Liver (tissue), 9 donors: ENCODE data around the gene ADAM10. TPM values are rescaled to one million over a fixed set of nuclear protein-coding genes. Genes with fewer than 3 reads are reported as not detected.

ENCODE experiments used
- DNase-seq: peaks from one replicate; pipeline ENCODE4 v3.0.0-alpha.2; 2017; ENCODE audit warnings: low spot score
- H3K27ac ChIP-seq, 2 donors: one replicate each; pipeline ENCODE4 v1.7.0; 2013; ENCODE audit warnings: inconsistent platforms in 2 of 2, low read length in 2 of 2, control low read depth in 1 of 2, low read depth in 1 of 2, mild to moderate bottlenecking in 1 of 2
- H3K27me3 ChIP-seq, 4 donors: one replicate each; pipeline versions ENCODE4 v1.6.1 to v1.7.0; 2013; ENCODE audit warnings: low read length in 3 of 4, inconsistent platforms in 1 of 4, mild to moderate bottlenecking in 1 of 4, moderate library complexity in 1 of 4; ENCODE audit not compliant: control insufficient read depth in 4 of 4, insufficient read depth in 4 of 4
- H3K36me3 ChIP-seq, 4 donors: one replicate each; pipeline versions ENCODE4 v1.6.1 to v1.7.0; 2013; ENCODE audit warnings: low read length in 3 of 4, mild to moderate bottlenecking in 3 of 4, low read depth in 1 of 4, moderate library complexity in 1 of 4; ENCODE audit not compliant: control insufficient read depth in 4 of 4, insufficient read depth in 3 of 4
- H3K4me1 ChIP-seq, 4 donors: one replicate each; pipeline versions ENCODE4 v1.6.1 to v1.7.0; 2013; ENCODE audit warnings: low read length in 3 of 4, mild to moderate bottlenecking in 3 of 4, moderate library complexity in 1 of 4; ENCODE audit not compliant: control insufficient read depth in 4 of 4, insufficient read depth in 4 of 4
- H3K4me3 ChIP-seq, 3 donors: one replicate each; pipeline versions ENCODE4 v1.6.1 to v1.7.0; 2013; ENCODE audit warnings: low read length in 3 of 3, control low read depth in 1 of 3, low read depth in 1 of 3, mild to moderate bottlenecking in 1 of 3
- H3K9ac ChIP-seq, 2 donors: one replicate each; pipeline ENCODE4 v1.7.0; 2013; ENCODE audit warnings: low read length in 2 of 2, mild to moderate bottlenecking in 2 of 2, moderate library complexity in 2 of 2, control low read depth in 1 of 2, low read depth in 1 of 2
- H3K9me3 ChIP-seq, 4 donors: one replicate each; pipeline versions ENCODE4 v1.6.1 to v1.7.0; 2013; ENCODE audit warnings: low read length in 3 of 4; ENCODE audit not compliant: control insufficient read depth in 4 of 4
- ATF3 ChIP-seq: IDR thresholded peaks from 2 replicates; pipeline ENCODE4 v1.6.1; 2016; ENCODE audit warnings: antibody characterized with exemption
- CTCF ChIP-seq: fragments of 150-350 bp; IDR thresholded peaks from 2 replicates; pipeline ENCODE4 v1.5.1; 2017; ENCODE audit warnings: improper control_type of control experiment, low read depth, low read length; ENCODE audit not compliant: missing input control
- FOXA1 ChIP-seq: IDR thresholded peaks from 2 replicates; pipeline ENCODE4 v1.6.1; 2016; ENCODE audit warnings: antibody characterized with exemption
- GABPA ChIP-seq, 2 donors: IDR thresholded peaks in 1 of 2; conservative IDR thresholded peaks in 1 of 2; 2 replicates each; pipeline ENCODE4 v1.6.1; 2016; ENCODE audit warnings: antibody characterized with exemption in 2 of 2, mild to moderate bottlenecking in 1 of 2, moderate library complexity in 1 of 2
- HNF4A ChIP-seq, 2 donors: conservative IDR thresholded peaks; 2 replicates each; pipeline ENCODE4 v1.6.1; 2016; ENCODE audit warnings: antibody characterized with exemption in 2 of 2, mild to moderate bottlenecking in 2 of 2
- HNF4G ChIP-seq: IDR thresholded peaks from 2 replicates; pipeline ENCODE4 v1.6.1; 2016; ENCODE audit warnings: antibody characterized with exemption
- RAD21 ChIP-seq, 2 donors: IDR thresholded peaks; 2 replicates each; pipeline ENCODE4 v1.6.1; 2016; ENCODE audit warnings: antibody characterized with exemption in 2 of 2, mild to moderate bottlenecking in 2 of 2
- REST ChIP-seq: IDR thresholded peaks from 2 replicates; pipeline ENCODE4 v1.6.1; 2016; ENCODE audit warnings: antibody characterized with exemption, mild to moderate bottlenecking
- TAF1 ChIP-seq: conservative IDR thresholded peaks from 2 replicates; pipeline ENCODE4 v1.6.1; 2016; ENCODE audit warnings: antibody characterized with exemption, mild to moderate bottlenecking
- YY1 ChIP-seq: IDR thresholded peaks from 2 replicates; pipeline ENCODE4 v1.6.1; 2016; ENCODE audit warnings: antibody characterized with exemption, mild to moderate bottlenecking
- WGBS: extraction: QIAGEN DNeasy Blood & Tissue Kit; methylation state at CpG from one replicate; pipeline ENCODE4 v1.1.7; 2013; 5-methylcytosine and 5-hydroxymethylcytosine counted together
- polyA plus RNA-seq, 2 donors: library from polyadenylated mRNA; stranded (reverse) in 1 of 2; unstranded in 1 of 2; fragments of 200-250 nt in 1 of 2; fragments of >200 nt in 1 of 2; fragmentation: Nextera tagmentation in 1 of 2; extraction: Ambion mirVana in 1 of 2; gene quantifications; one replicate each; pipeline versions ENCODE4 v1.2.1 to v1.2.3, GENCODE V29; 2013 to 2015
- total RNA-seq, 2 donors: library from RNA; depleted of rRNA; stranded (reverse); fragments of >200 nt; gene quantifications; one replicate each; pipeline ENCODE4 v1.2.3, GENCODE V29; 2014
- donor health status: healthy.
- donor health status: healthy.
- donor health status: healthy.
- donor health status: healthy.
- donor health status: healthy.

Gene ADAM10
- total and polyA plus RNA-seq, 4 donors: 12.6 to 55.6 (median 34.6) TPM

- no peaks in the 10 kb centered on the region for H3K9me3 ChIP-seq
These were observed 515 bp downstream of the ADAM10 start for GRCh38 chr15:58748852-58749531.

GRCh38 chr15:58748040-58748851 is 1.3 kb downstream of the ADAM10 start:
- 3% methylated on average over 14 of the region's 14 CpGs for WGBS
- H3K27ac ChIP-seq: peak overlapping the region; percentile 88 to 99
- no peaks in the 10 kb centered on the region for H3K27me3 ChIP-seq
- H3K4me1 ChIP-seq: peaks cover 2 to 25% (median 7%) of the 10 kb centered on the region in 4 donors
- DNase-seq: no peak
- H3K9me3 ChIP-seq: no peaks in the 10 kb centered on the region
- H3K36me3 ChIP-seq: no peaks in the 10 kb centered on the region
- H3K9ac ChIP-seq: peak overlapping the region; percentile 92 to 94
- peak overlapping the region; percentile 73 to 99 (median 97) for H3K4me3 ChIP-seq
- TF ChIP-seq YY1 (peak; percentile 26), FOXA1 (no peak), REST (peak; percentile 4), CTCF (no peak), ATF3 (no peak), GABPA (IDR thresholded peaks at IDR 0.05 in 1 of 2, conservative IDR thresholded peaks at IDR 0.05 in 1 of 2) (no peak)

More at GRCh38 chr15:58748852-58749531, 515 bp downstream of the ADAM10 start:
- H3K36me3 ChIP-seq: no peaks in the 10 kb centered on the region
- no peaks in the 10 kb centered on the region for H3K27me3 ChIP-seq
- peak overlapping the region; percentile 92 to 94 for H3K9ac ChIP-seq
- H3K4me1 ChIP-seq: peaks cover 2 to 20% (median 6%) of the 10 kb centered on the region in 4 donors
- TF ChIP-seq TAF1 (peak; percentile 37), REST (peak; percentile 7), HNF4G (no peak), CTCF (no peak), RAD21 (IDR thresholded peaks at IDR 0.05) (peak in 1 of 2 donors; percentile 21), HNF4A (conservative IDR thresholded peaks at IDR 0.05) (peak in 1 of 2 donors; percentile 24)
- peak; percentile 69 for DNase-seq
- peak overlapping the region; percentile 73 to 99 (median 97) for H3K4me3 ChIP-seq
- H3K27ac ChIP-seq: peak overlapping the region; percentile 88 to 99
- WGBS: under 1% methylated on average over 81 of the region's 81 CpGs
